ENCODE measurements around the gene OR3A2.
"Not testable (repeated sequence)": the region's sequence is repeated elsewhere in the genome, so short reads cannot be mapped to it uniquely, and the experiment has no call there.

The OR3A2 gene

GRCh38 chr17:3385869-3386816, at the start of gene OR3A2:
OR3A2 (minus strand) TSS chr17:3386308.
- no peak for FAIRE-seq

GRCh38 chr17:3433741-3434140, 47.6 kb upstream of the OR3A2 start, which contains the start of gene OR1E2:
OR1E2 (minus strand) TSS chr17:3433841; CDS start chr17:3433841, 0 bp downstream.
- no peak for FAIRE-seq

DNA sequence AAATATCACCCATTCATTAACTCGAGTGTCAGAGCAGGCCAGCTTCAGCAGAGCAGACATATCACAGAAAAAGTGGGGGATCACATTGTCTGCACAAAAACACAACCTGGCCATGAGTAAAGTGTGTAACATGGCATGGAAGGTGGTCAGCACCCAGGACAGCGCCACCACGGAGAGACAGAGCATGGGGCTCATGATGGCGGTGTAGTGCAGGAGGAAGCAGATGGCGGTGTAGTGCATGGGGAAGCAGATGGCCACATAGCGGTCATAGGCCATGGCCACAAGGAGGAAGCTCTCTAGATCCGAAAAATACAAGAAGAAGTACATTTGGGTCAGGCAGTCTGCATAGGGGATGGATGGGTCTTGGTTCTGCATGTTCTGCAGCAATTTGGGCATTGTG, 47.1 kb upstream of the OR3A2 start:
- FAIRE-seq: not testable (repeated sequence)

DNA sequence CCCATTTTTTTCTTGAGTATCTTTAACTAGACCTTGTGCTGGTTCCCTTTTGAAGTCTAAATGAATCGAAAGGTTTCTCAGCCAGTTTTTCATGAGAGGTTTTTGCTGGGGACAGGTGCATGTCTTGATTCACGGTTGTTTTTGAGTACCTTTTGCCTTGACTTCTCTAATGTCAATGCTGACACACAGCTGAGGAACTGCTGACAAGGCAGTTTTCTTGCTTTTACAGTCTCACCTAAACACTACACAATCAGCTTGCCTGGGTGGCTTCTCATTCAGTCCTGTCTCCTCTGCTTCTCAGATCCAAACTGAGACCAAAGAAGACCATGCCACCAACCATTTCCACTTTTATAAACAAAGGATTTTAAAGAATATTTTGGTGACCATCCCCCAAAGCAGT, 32.1 kb upstream of the OR3A2 start:
- no peak for FAIRE-seq

DNA sequence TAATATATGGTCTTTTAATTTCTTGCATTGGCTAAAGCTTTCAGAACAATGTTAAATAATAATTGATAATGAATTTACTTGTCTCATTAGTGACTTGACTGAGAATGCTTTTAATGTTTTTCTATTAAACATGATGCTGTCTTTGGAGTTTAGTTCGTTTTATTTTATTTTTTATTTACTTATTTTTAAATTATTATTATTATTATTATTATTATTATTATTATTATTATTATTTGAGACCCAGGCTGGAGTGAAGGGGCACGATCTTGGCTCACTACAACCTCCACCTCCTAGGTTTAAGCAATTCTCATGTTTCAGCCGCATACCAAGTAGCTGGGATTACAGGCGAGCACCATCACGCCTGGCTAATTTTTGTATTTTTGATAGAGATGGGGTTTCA, 29.5 kb upstream of the OR3A2 start:
- FAIRE-seq: no peak

GRCh38 chr17:3412216-3412615, 26.1 kb upstream of the OR3A2 start:
- not testable (repeated sequence) for FAIRE-seq

DNA sequence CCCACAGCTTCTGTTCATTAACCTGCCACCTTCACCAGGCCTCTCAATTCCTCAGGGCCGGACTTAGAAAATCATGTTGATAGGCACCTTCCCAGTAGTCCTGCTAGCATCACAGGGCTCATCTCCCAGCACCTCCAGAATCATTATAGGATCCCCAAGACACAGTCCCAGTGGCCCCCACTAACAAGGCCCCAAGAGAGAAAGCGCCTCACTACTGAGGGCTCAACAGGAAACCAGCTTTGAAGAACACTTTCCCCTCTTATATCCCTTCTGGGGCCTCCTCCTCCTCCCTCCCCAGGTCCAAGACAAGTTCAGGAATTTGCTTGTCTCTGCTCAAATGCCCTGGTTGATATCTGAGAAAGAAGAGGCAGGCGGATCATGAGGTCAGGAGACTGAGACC, 25.0 kb upstream of the OR3A2 start, which contains the start of gene OR3A3:
TSS of gene OR3A3 (plus strand) at position 301 of the 400 bp plus-strand sequence.
- FAIRE-seq: no peak

DNA sequence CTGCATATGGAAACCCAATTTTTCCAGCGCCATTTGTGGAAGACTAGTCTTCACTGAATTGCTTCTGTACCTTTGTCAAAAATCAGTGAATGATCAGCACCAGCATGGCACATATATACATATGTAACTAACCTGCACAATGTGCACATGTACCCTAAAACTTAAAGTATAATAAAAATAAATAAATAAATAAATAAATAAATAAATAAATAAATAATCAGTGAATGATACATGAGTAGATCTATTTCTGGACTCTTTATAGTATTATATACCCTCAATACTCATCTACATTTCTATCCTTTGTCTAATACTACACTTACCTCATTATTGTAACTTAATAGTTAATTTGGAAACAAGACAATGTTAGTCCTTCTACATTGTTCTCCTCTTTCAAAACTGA, 17.7 kb upstream of the OR3A2 start:
- FAIRE-seq: not testable (repeated sequence)

DNA sequence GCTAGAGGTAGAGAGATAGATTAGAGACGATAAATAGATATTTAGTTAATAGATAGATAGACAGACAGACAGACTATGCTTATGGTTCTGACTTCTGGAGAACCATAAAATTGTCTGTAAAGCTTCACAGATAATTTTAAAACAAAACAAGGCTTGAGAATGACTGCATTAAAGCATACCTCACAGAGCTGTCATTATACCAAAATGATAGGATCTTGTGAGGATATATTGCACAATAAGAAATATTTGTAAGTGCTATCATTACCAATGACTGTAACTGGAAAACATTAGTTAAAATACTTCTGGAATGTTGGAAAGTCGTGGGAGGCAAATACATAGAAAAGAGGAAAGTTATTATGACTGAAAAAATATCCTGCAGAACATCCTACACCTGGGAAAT, 15.7 kb upstream of the OR3A2 start:
- no peak for FAIRE-seq

DNA sequence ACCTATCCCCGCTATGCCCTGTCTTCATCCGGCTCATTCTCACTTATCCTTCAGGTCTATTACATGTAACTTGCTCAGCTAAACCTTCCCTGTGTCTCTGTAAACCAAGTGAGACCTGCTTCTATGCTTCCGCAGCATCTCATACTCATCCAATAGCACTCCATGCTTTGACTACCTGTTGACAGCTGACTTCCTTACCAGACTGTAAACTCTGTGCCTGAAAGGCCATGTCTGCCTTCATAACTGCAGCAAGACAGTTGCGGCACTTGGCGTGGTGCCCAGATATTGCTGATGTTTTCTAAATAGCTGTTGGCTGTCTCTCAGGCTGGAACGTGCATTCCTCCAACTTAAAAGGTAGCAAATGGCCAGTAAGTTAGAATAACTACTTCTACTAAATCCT, 13.9 kb upstream of the OR3A2 start:
- FAIRE-seq: no peak

GRCh38 chr17:3398310-3398709, 12.2 kb upstream of the OR3A2 start, which contains the start of gene OR1E1:
OR1E1 (minus strand) TSS chr17:3398410; CDS start chr17:3398410, 0 bp downstream.
- no peak for FAIRE-seq

- not testable (repeated sequence) for FAIRE-seq
Measured at GRCh38 chr17:3397801-3398200, 11.7 kb upstream of the OR3A2 start.

DNA sequence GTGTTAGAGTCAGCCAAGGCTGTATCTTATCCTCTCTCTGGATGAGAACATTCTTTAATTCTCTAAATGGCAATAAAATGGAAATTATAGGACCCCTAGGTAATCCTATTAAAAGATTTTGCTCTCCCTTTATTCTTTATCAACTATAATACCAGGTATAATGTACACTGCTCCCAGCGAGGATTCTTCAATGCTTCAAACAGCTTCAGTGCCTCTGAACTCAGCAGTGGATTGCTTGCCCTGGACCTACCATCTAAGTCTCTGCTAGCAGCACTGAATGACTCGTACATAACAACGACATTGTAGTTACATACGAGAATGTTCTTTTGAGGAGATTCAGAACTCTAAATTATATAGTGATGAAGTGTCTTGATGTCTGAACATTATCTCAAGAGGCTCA, 3.7 kb upstream of the OR3A2 start:
- FAIRE-seq: no peak

DNA sequence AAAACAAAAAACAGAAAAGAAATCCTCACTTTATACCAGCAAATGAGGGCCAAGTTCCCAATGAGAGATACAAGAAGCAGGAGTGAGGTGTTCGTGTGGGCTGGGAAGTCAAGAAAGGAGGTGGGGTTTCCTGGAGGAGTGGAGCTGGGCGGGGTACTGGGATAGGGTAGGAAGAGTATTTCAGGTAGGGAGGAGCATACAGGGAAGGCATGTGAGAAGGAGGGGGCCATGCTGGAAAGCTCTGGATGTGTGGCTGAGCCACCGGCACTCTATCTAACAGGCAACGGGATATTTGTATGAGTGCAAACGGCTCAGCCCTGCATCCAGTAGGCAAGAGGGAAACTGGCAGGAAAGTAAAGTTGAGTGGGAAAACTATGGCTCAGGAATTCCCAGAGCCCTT, 4.2 kb downstream of the OR3A2 start:
- FAIRE-seq: no peak

DNA sequence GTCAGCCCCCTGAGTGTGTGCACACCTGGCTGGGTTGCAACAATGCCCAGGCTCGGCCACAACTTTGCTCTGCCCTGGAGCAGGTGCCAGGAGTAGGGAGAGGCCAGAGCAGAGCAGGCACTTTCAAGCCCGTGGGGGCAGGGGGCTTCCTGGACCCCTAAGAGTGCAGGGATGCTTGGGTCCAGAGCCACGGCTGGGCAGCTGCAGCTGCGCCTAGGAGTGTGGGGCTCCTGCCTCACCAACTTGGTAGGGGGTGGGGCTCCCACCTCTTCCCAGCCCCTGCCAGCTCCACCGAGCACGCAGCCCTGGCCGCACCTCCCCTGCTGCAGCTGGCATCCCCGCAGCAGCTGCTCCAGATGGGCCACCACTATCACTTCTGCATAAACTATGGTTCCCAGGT, 7.8 kb downstream of the OR3A2 start:
- no peak for FAIRE-seq

DNA sequence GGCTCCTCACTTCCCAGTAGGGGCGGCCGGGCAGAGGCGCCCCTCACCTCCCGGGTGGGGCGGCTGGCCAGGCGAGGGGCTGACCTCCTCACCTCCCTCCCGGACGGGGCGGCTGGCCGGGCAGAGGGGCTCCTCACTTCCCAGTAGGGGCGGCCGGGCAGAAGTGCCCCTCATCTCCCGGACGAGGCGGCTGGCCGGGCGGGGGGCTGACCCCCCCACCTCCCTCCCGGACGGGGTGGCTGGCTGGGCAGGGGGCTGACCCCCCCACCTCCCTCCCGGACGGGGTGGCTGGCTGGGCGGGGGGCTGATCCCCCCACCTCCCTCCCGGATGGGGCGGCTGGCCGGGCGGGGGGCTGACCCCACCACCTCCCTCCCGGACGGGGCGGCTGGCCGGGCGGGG, 14.9 kb downstream of the OR3A2 start:
- FAIRE-seq: not testable (repeated sequence)

DNA sequence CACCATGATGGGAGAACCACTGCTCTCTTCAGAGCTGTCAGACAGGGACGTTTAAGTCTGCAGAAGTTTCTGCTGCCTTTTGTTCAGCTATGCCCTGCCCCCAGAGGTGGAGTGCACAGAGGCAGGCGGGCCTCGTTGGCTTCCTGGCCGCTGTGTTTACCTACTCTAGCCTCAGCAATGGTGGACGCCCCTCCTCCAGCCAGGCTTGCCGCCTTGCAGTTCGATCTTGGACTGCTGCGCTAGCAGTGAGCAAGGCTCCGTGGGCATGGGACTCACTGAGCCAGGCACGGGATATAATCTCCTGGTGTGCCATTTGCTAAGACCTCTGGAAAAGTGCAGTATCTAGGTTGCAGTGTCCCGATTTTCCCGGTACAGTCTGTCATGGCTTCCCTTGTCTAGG, 43.3 kb downstream of the OR3A2 start:
- not testable (repeated sequence) for FAIRE-seq

GRCh38 chr17:3335876-3336275, 50.2 kb downstream of the OR3A2 start:
- no peak for FAIRE-seq

DNA sequence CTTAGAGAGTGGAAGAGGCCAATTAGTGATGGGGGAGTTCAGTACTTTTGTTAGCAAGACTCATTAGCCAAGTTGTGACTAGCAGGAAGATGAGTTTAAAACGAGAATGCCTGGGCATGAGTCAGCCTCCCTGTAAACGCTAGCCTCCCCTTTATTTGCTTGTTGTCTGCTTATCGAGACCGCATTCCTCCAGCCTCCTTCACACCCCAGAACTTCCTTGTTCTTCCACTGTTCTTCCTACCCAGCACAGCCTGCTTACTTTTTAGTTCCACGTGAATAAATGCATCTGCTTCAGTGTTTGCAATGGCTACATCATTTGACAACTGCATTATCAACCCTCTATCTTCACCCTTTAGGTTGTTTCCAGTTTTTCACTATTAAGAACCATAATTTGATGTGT, 67.8 kb downstream of the OR3A2 start:
- FAIRE-seq: no peak

GRCh38 chr17:3316836-3317235, 69.3 kb downstream of the OR3A2 start:
- FAIRE-seq: no peak

DNA sequence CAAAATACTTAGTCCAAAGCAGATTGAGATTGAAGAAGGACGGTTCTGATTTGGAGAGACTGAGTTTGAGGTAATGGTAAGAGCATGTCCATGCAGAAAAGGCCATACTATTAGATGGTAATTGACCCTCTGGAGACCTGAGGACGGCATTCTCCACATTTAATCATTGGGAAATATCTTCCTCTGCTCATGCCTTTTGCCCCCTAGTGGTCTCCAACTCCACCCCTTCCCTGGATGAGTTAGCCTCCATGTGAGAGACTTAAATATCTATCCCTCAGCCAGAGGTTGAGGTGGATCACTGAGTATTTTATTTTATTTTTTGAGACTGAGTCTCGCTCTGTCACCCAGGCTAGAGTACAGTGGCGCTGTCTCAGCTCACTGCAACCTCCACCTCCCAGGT, 77.5 kb downstream of the OR3A2 start:
- FAIRE-seq: no peak

GRCh38 chr17:3298260-3298659, 87.8 kb downstream of the OR3A2 start, which contains the start of gene OR3A1:
OR3A1 (minus strand) TSS chr17:3298360; CDS start chr17:3292582, 5,778 bp downstream.
- FAIRE-seq: no peak

- FAIRE-seq: no peak
Measured at GRCh38 chr17:3295632-3296031, 90.5 kb downstream of the OR3A2 start.

DNA sequence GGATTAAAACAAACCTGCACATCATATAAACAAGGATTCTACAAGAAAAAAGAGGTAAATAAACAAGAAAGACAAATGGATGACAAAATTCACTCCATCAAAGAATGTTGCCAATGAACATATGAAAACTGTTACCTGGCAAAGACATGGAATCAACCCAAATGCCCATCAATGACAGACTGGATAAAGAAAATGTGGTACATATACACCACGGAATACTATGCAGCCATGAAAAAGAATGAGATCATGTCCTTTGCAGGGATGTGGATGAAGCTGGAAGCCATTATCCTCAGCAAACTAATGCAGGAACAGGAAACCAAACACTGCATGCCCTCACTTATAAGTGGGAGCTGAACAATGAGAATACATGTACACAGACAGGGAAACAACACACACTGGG, 92.6 kb downstream of the OR3A2 start:
- FAIRE-seq: not testable (repeated sequence)
